ENCODE results near the gene TRPM2. TPM values are rescaled to one million over a fixed set of nuclear protein-coding genes. Genes with fewer than 3 reads are reported as not detected.

TRPM2 gene
- total RNA-seq (2021; ENCODE audit: unreplicated experiment) = 28.1 TPM
- polyA plus RNA-seq (2012) = 15.6 and 17.9 TPM in 2 replicates
- percentile 36 among the genes with signal in this experiment for Bru-seq, nascent RNA
- BruChase-seq, experiment 1, labeled RNA remaining after a 6-hour chase = percentile 35 among the genes with signal in this experiment
- percentile 35 among the genes with signal in this experiment for BruChase-seq, experiment 2, labeled RNA remaining after a 2-hour chase
- long read RNA-seq, partial matches to known transcripts = 91 of 111 reads
- long read RNA-seq, other reads (novel, unspliced or antisense) = 18 of 111 reads

- Histone ChIP-seq H3K4me1 (ENCODE audit: control insufficient read depth in 1 of 2, insufficient read depth in 2 of 2, low read length in 2 of 2) (no peaks in the 10 kb centered on the region), H3K4me3 (replicated peaks in 1 of 2; ENCODE audit: low read depth in 1 of 2, low read length in 2 of 2) (no peak within 1 kb of the TSS), H2AFZ (ENCODE audit: low read depth, low read length, poor library complexity, severe bottlenecking) (no peak within 1 kb of the TSS), H4K20me1 (ENCODE audit: insufficient read depth) (no peaks in the 10 kb centered on the region), H3K4me2 (ENCODE audit: low read length) (no peak within 1 kb of the TSS), H3K9me3 (ENCODE audit: control insufficient read depth in 1 of 2, insufficient read depth in 1 of 2, low read depth in 1 of 2, low read length in 2 of 2) (no peaks in the 10 kb centered on the region), H3K9me2 (ENCODE audit: insufficient read depth) (no peaks in the 10 kb centered on the region), H3K79me2 (ENCODE audit: insufficient read depth, low read length) (no peaks in the 10 kb centered on the region), H3K27me3 (ENCODE audit: insufficient read depth, low read length) (no peaks in the 10 kb centered on the region), H3K9ac (ENCODE audit: low read length) (no peak within 1 kb of the TSS), H3K36me3 (ENCODE audit: control insufficient read depth in 1 of 2, insufficient read depth in 2 of 2, low read length in 2 of 2) (no peaks in the 10 kb centered on the region), H3K27ac (ENCODE audit: low read depth, low read length) (no peak within 1 kb of the TSS)
- DNase-seq (ENCODE audit: low read depth, low spot score) (no peak), ATAC-seq (no peak)
- ChIA-PET CTCF (no interaction called here), RAD21 (ENCODE audit: low non-redundant PET in 1 of 2, low total read pairs in 2 of 2, uncharacterized antibody in 2 of 2, unreplicated experiment in 2 of 2) (no interaction called here), POLR2A (no interaction called here)
- BruUV-seq (replicated peaks) = no TSS peak
- TF ChIP-seq RAD21 (IDR thresholded peaks at IDR 0.05; ENCODE audit: low read depth) (no peak), EGR1 (IDR thresholded peaks at IDR 0.05; ENCODE audit: low read depth) (no peak), SIN3A (IDR thresholded peaks at IDR 0.05; ENCODE audit: low read depth) (no peak), ZNF274 (IDR thresholded peaks at IDR 0.05; ENCODE audit: low read depth, low read length) (no peak), SRF (IDR thresholded peaks at IDR 0.05; ENCODE audit: low read depth) (no peak), POLR2AphosphoS5 (IDR thresholded peaks at IDR 0.05; ENCODE audit: low read depth, low read length) (no peak)
- intact Hi-C loops (cut with micrococcal nuclease) = no loop called here
Measured at GRCh38 chr21:44353191-44353970, at the start of gene TRPM2. TSS of gene TRPM2 (plus strand) at chr21:44353621. CDS start at chr21:44353701, 80 bp downstream.

- H3K27ac ChIP-seq (ENCODE audit: low read depth, low read length) = no peak overlapping the region
- H3K79me2 ChIP-seq (ENCODE audit: insufficient read depth, low read length) = peaks cover 57% of the 10 kb centered on the region
- H3K9me2 ChIP-seq (ENCODE audit: insufficient read depth) = no peaks in the 10 kb centered on the region
- H3K36me3 ChIP-seq (ENCODE audit: control insufficient read depth in 1 of 2, insufficient read depth in 2 of 2, low read length in 2 of 2) = peaks cover 0 to 2% of the 10 kb centered on the region in 2 experiments; a peak in 1 of 4 replicates
- no TSS peak for BruUV-seq (replicated peaks)
- no peak for ATAC-seq
- TF ChIP-seq REST (IDR thresholded peaks at IDR 0.05; ENCODE audit: low read depth) = no peak
- TF ChIP-seq YY1 (IDR thresholded peaks at IDR 0.05; ENCODE audit: extremely low read depth, insufficient replicate concordance, low read depth, low read length) = no peak
- no peak for TF ChIP-seq TCF7L2 (IDR thresholded peaks at IDR 0.05; ENCODE audit: borderline replicate concordance, extremely low read depth, insufficient read depth, insufficient read length)
- no peak for TF ChIP-seq ZBTB33 (IDR thresholded peaks at IDR 0.05; ENCODE audit: extremely low read depth, insufficient replicate concordance, low read length)
- peaks cover 10 to 30% of the 10 kb centered on the region in 2 experiments for H3K4me1 ChIP-seq (ENCODE audit: control insufficient read depth in 1 of 2, insufficient read depth in 2 of 2, low read length in 2 of 2)
- no peak overlapping the region for H3K4me3 ChIP-seq (replicated peaks in 1 of 2; ENCODE audit: low read depth in 1 of 2, low read length in 2 of 2)
- no peaks in the 10 kb centered on the region for H3K9me3 ChIP-seq (ENCODE audit: control insufficient read depth in 1 of 2, insufficient read depth in 1 of 2, low read depth in 1 of 2, low read length in 2 of 2)
- ChIA-PET POLR2A (no interaction called here), CTCF (interaction anchor here (1.4 to 2.2 kb wide), 3 partner anchors 34 to 176 kb away, joined by 3 to 10 read pairs (median 5); no protein-coding TSS in a partner anchor), RAD21 (ENCODE audit: low non-redundant PET in 1 of 2, low total read pairs in 2 of 2, uncharacterized antibody in 2 of 2, unreplicated experiment in 2 of 2) (no interaction called here)
- no peak overlapping the region for H3K4me2 ChIP-seq (ENCODE audit: low read length)
- no peaks in the 10 kb centered on the region for H3K27me3 ChIP-seq (ENCODE audit: insufficient read depth, low read length)
- no peak overlapping the region for H3K9ac ChIP-seq (ENCODE audit: low read length)
- no peak overlapping the region for H2AFZ ChIP-seq (ENCODE audit: low read depth, low read length, poor library complexity, severe bottlenecking)
- intact Hi-C loops (cut with micrococcal nuclease) = no loop called here
- H4K20me1 ChIP-seq (ENCODE audit: insufficient read depth) = no peaks in the 10 kb centered on the region
- DNase-seq (ENCODE audit: low read depth, low spot score) = no peak
Measured at GRCh38 chr21:44304011-44304616, 49.3 kb upstream of the TRPM2 start.
